Activated CD4-positive, alpha-beta T cell treated with anti-CD3 and anti-CD28 coated beads for 4 hours (primary cell): ENCODE data around the gene NLRP6.

Experiments used
- DNase-seq, 2 donors: peaks; one replicate each; pipeline ENCODE4 v3.0.0-alpha.2; 2020

NLRP6 gene

DNA sequence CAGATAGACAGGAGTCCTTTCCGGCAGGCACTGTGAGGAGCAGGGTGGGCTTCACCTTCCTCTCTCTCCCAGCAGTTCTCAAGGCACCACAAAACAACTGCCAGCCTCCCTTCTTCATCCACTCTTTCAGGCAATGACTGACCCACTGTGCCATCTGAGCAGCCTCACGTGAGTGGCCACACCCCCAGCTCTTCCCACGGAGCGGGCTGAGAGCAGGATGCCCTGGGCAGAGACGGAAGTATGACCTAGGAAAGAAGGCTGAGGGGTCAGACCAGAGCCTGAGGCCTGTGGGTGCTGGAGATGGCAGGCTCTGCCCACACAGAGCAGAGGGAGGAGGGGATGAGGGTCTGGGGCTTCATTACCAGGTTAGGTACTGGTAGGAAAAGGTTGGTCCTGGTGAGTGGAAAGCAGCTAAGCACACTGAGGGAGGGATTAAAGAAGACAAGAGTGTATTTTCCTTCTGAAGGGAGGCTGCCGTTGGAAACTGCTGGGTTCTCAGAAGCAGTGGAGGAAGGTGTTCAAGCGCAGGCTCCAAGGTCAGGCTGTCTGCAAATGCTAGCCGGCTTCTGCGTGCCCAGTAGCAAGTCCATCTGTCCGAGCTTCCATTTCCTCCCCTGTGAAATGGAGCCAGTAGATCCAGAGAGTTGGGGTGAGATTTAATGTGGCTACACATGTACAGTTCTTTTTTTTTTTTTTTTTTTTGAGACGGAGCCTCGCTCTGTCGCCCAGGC lies 4.6 kb downstream of the NLRP6 start:
- no peak for DNase-seq

DNA sequence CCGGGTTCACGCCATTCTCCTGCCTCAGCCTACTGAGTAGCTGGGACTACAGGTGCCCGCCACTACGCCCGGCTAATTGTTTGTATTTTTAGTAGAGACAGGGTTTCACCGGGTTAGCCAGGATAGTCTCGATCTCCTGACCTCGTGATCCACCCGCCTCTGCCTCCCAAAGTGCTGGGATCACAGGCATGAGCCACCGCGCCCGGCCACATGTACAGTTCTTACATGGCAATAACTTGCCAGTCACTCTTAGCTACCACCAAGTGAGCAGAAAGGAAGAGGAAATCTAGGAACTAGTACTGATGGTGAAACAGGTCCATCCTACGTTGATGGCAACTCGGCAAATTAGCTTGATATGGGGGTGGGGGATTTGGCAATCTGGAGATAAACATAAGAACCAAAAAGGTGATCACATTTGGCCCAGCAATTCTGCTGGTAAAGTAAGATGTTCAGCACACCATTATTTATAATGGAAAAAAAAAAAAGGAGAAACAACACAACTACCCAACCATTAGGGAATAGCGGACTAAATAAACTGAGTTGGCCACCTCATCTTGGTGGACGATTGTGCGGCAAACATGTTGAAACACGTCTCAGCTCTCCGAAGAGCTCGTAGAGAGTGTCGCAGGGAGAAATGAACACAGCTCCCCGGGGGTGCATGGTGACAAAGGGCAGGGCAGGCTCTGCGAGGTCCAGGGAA lies 5.3 kb downstream of the NLRP6 start:
- DNase-seq = no peak

DNA sequence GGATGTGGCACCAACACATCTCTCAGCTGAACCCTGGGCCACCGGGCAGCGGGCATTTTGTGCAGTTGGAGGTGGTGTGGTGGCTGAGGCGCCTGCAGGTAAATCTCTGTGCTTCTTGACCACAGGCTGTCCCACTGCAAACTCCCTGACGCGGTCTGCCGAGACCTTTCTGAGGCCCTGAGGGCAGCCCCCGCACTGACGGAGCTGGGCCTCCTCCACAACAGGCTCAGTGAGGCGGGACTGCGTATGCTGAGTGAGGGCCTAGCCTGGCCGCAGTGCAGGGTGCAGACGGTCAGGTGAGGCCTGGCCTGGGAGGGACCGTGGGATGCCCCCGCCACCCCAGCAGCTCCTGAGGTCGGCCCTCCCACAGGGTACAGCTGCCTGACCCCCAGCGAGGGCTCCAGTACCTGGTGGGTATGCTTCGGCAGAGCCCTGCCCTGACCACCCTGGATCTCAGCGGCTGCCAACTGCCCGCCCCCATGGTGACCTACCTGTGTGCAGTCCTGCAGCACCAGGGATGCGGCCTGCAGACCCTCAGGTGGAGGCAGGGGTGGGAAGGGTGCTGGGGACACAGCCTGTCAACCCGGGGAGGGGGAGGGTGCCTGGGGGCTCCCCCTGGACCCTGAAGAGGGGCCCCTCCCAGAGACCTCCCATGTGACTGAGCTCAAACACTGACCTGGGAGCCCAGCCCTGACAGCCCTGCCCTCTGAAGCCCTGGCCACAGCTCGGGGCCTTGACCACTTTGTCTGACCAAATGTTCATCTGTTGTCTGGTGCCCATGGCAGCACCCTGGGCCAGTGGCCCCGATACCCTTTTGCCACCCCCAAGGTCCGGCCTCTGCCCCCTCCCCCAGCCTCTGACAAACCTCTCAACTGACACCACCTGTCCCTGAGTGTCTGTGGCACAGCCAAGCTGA lies 6.2 kb downstream of the NLRP6 start:
- DNase-seq = no peak

DNA sequence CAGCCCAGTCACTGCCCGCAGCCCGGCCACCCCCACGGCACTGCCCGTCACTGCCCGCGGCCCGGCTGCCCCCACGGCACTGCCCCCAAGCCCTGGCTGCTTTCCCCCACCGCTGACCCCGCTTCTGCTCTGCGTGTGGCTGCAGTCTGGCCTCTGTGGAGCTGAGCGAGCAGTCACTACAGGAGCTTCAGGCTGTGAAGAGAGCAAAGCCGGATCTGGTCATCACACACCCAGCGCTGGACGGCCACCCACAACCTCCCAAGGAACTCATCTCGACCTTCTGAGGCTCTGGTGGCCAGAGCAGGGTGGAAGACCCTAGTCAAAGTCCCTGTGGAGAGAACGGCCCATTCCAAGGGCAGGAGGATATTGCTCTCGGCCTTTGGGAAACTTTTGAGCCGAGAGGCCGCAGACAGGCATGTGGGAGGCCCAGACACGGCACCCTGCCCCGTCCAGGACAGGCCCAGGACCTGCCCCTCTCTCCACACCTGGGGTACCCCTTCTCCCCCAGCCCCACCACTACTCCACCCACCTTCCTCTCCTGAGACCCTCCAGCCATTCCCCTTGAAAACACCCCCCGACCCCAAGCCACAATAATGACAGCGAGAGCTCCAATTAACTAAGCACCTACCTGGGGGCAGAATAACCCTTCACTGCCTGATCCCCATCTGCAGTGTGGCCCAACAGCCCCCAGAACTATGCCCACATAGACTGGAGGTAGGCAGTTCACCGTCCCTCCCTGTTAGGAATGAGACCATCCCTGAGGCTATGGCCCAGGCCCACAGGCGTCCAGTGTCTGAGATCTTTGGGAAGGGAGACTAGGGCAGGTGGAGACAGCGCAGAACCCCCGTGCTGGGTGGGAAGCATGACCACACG lies 7.0 kb downstream of the NLRP6 start:
- DNase-seq = no peak

DNA sequence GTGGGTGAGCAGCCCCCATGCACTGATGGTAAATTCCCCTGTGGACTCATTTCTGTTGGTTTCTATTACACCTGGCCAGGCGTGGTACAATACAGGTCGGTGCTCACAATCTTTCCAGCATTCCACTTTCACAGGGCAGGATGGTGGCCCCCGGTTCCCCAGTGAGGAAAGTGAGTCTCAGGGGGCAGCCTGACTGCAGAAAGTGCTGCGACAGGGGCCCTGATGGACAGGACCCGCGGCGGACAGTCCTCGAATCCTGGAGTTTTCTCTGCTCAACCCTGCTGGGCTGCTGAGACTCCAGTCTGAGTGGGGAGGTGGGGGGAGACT lies 7.7 kb downstream of the NLRP6 start:
- DNase-seq = no peak

DNA sequence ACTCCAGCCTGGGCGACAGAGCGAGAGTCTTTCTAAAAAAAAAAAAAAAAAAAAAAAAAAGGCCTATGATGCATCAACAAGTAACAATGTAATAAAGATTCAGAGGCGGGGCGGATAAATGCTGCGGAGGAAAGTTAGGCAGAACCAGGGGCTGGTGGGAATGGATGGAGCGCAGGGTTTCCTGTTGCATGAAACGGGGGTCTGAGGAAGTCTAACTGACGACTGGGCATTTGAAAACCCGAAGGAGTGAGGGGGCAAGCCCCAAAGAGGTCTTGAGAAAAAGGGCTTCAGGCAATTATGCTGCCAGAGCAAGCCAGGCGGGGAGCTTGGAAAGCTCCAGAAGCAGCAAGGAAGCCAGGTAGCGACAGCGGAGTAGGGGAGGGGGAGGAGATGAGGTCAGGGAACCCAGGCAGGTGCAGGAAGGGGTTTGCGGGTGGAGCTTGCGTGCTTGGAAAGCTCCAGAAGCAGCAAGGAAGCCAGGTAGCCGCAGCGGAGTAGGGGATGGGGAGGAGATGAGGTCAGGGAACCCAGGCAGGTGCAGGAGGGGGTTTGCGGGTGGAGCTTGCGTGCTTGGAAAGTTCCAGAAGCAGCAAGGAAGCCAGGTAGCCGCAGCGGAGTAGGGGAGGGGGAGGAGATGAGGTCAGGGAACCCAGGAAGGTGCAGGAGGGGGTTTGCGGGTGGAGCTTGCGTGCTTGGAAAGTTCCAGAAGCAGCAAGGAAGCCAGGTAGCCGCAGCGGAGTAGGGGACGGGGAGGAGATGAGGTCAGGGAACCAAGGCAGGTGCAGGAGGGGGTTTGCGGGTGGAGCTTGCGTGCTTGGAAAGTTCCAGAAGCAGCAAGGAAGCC lies 9.0 kb downstream of the NLRP6 start:
- peak; percentile 55 to 68 for DNase-seq

DNA sequence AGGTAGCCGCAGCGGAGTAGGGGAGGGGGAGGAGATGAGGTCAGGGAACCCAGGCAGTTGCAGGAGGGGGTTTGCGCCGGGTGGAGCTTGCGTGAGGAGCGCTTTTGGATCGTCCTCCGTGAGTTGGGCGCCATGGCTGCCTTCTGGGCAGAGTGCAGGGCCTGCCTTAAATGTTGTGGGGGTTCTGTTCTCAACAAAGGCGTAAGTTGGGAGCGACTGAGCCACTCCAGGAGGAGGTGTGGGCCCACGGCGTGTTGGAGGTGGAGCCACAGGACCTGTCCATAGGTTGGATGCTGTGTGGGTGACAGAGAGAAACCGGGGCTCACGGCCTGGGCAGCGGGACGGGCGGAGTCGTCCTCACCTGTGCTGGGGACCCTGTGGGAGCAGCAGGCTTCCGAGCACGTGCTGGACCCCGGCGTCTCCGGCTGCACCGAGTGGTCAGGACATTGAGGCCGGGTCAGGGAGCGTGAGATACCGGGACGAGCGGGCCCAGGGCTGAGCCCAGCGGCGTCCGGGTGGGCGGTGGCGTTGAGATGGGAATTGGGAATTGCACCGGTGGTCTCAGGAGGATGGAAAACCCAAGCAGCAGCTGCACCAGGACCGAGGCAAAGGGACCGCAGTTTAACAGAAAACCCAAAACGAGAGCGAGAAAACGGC lies 9.7 kb downstream of the NLRP6 start:
- DNase-seq = peak; percentile 54 to 69

DNA sequence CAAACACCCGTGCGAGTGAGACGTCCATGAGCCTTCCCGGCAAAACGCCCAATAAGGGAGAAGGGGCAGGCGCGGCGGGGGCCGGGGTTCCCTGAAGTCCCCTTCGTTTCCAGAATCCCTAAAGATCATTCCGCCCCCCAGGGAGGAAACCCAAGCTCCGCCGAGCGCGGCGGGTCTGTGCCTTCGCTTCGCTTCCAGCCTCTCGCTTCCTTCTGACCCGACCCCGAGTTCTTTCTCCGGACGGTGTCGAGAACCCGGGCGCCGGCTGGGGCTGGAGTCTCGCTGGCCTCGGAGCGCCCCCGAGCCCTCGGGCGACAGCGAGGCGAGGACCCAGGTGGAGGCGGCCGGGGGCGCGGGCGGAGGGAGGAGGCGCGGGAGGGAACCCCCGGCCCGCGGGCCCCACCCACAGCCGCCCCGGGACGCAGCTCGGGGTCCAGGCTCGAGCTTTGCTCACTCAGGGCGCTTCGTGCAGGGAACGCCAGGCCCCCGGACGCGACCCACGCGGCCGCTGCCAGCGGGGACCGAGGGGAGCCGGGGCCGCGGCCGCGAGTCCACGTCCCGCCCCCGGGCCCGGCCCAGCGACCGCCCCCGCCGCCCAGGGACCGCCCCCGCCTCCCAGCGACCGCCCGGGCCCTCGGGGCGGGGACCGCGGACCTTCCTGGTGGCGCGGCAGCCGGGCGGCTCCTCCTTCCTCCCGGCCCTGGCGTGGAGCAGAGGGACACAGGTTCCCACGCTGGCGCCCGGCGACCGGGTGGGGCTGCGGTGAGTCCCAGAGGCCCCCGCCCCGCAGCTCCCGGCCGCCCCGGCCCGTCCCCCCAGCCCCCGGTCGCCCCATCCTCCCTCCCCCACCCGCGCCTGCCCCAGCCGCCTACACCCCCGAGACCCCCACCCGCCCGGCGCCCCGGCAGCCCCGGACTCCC lies 10.5 kb downstream of the NLRP6 start, which contains the start of gene PGGHG:
Gene PGGHG (plus strand): TSS at position 649 of the 920 bp plus-strand sequence. CDS start 691 bp downstream, outside the sequence.
- peak; percentile 51 to 63 for DNase-seq

DNA sequence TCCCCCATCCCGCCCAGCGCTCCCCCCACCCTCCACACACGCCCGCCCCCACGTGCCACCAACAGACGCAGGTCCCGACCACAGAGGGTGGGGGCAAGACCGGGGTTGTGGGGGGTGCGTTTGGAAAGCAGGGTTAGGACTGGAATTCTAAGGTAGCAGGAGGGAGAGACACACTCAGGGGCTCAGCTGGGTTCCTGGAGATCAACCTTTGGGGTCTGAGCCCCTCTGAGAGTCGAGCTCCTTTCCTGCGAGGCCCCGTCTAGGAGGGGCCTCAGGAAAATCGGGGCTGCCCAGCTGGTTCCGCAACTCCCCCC lies 11.1 kb downstream of the NLRP6 start:
- peak; percentile 46 to 58 for DNase-seq

DNA sequence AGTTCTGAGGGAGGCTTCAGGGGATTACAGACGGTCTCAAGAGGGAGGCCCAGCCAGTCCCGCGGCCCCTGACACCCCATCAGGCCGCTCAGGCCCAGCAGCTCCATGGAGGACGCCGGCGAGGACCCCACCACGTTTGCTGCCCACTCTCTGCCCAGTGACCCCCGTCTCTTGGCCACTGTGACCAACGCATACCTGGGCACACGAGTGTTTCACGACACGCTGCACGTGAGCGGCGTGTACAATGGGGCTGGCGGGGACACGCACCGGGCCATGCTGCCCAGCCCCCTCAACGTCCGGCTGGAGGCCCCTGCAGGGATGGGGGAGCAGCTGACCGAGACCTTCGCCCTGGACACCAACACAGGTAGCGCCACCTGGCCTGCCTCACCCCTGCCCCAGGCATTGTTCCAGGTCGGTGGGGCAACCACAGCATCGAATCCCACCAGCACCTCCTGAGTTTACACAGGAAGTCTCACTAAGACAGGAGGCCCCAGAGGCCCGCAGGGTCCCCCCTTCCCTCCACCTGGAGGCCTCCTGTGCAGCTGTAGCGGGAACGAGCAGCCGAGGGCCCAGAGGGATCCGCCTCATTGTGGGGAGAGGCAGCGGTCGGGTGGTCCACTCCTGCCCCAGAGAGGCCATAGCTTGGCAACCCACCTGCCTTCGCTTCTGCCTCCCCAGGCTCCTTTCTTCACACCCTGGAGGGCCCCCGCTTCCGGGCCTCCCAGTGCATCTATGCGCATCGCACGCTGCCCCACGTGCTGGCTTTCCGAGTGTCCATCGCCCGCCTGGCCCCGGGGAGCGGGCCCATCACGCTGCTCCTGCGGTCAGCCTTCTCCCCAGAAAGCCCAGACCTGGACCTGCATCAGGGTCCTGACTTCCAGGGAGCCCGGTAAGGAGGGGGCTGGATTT lies 11.8 kb downstream of the NLRP6 start:
- DNase-seq = no peak

DNA sequence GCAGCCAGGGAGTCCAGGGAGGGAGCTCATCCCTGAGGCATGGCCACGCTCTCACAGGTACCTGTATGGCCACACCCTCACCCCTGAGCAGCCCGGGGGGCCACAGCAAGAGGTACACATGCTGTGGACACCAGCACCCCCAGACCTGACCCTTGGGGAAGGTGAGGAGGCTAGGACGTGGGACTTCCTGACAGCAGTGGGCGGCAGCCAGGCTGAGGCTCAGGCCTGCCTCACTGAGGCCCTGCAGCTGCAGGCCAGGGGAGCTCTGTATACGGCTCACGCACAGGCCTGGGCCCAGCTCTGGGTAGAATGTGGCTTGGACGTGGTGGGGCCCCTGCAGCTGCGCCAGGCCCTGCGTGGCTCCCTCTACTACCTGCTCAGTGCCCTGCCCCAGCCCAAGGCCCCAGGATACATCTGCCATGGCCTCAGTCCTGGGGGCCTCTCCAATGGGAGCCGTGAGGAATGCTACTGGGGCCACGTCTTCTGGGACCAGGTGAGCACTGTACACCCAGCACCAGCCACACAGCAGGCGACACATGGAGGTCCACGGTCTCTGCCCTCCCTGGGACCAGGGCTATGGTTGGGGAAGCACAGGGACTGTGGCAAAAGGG lies 12.5 kb downstream of the NLRP6 start:
- DNase-seq = no peak

DNA sequence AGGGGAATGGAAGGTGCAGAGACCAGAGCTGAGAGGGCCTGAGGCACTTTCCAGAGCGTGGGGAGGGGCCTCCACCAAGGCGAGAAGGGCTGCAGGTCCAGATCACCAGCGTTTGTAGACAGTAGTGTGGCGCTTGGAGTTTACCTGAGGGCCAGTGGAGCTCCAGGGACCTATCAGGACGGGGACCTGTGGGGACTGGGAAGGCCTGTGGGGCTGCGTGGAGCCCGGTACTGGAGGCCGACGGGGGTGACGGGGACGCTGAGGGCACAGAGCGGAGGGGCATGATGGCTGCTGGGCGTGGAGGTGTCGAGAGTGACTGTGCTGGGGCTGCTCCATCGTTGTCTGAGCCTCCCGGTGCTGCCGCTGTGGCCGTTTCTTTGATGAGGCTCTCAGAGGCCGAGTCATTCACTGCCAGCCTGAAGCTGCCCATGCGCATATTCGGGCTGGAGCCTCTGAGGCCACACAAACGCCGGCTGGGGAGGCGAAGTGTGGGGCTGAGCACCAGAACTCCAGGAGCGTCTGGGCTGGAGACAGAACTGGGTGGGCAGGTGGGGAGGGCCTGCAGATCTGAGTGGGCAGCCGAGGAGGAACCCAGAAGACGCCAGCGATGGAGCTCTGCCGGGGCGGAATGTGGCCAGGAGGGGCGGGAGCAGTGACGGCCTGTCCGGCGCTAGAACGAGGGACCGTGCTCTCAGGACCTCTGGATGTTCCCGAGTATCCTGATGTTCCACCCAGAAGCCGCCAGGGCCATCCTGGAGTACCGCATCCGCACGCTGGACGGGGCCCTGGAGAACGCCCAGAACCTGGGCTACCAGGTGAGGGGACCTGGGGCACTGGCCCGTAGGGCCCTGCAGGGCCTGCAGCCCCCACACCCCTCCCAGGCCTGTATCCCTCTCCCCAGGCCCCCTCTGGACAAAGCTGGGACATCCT lies 13.3 kb downstream of the NLRP6 start:
- DNase-seq = no peak

DNA sequence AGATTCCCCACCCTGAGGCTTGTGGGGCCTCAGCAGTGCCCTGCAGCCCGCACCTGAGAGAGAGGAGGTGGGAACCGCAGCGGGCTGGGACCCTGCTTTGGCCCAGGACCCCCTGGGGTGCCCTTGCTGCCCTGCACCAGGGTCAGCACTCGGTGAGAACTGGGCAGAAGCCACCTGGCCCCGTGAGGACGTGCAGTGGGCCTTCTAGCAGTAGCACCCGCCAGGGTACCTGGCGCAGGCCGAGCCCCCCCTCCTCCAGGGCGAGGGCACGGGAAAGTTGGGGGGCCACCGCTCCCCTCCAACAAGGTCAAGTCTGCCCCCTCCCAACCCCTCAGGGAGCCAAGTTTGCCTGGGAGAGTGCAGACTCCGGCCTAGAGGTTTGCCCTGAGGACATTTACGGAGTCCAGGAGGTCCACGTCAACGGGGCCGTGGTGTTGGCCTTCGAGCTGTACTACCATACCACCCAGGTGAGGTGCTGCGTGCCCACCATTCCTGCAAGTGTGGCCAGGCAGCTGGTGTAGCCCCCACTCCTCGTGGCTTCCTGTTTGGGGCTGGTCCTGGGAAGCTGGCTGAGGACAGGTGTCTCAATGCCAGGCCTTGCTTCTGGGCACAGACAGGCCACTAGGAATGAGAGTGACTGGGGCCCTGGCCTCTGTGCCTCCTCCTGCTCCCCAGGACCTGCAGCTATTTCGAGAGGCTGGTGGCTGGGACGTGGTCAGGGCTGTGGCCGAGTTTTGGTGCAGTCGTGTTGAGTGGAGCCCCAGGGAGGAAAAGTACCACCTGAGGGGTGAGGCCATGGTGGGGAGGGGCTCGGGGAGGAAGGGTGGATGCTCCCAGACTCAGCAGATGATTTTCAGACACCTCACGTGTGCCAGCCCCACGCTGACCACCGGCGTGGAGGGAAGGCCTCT lies 14.3 kb downstream of the NLRP6 start:
- no peak for DNase-seq

DNA sequence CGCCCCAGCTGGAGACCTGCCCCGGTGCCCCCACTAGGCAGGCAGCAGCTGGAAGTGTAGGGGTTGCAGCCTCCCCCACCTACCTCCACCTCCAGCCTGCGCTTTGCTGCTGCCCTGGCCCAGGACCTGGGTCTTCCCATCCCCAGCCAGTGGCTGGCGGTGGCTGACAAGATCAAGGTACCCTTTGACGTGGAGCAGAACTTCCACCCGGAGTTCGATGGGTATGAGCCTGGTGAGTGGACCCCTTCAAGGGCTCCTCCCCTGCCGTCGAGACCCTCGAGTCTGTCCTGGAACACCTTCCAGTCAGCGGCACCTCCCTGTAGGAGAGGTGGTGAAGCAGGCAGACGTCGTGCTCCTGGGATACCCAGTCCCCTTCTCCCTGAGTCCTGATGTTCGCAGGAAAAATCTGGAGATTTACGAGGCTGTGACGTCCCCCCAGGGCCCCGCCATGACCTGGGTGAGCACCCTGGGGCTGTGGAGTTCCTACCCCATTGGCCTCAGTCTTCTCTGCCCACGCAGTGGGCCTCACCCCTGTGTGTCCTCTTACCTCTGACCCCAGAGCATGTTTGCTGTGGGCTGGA lies 15.2 kb downstream of the NLRP6 start:
- DNase-seq = no peak

DNA sequence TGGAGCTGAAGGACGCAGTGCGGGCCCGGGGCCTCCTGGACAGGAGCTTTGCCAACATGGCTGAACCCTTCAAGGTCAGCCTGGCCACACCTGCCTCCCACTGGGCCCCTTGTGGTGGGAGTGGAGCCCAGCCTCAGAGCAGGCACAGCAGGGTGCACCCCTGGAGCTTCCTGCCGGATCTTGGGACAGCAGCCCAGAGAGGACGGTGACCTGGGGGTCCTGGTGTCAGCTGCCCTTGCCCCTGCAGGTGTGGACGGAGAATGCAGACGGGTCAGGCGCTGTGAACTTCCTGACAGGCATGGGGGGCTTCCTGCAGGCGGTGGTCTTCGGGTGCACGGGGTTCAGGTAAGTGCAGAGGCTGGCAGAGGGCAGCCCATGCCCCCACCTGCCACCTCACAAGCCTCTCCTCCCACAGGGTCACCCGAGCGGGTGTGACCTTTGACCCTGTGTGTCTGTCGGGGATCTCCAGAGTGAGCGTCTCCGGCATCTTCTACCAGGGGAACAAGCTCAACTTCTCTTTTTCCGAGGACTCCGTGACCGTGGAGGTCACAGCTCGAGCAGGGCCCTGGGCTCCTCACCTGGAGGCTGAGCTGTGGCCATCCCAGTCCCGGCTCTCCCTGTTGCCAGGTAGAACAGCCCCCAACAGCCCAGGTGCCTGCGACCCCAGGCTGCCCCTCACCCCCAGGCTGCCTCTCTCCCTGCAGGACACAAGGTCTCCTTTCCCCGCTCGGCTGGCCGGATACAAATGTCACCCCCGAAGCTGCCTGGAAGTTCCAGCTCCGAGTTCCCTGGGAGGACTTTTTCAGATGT lies 15.8 kb downstream of the NLRP6 start:
- DNase-seq = no peak
